KMS-11 (cell line): ENCODE results near the gene DYDC2.
"Not testable (repeated sequence)": the region's sequence is repeated elsewhere in the genome, so short reads cannot be mapped to it uniquely, and the experiment has no call there.

ENCODE experiments used
- H2AFZ ChIP-seq: fragments of 200-600 bp; sonication (generic); 2 replicates; pipeline ENCODE4 v1.6.1; 2016; ENCODE audit warnings: antibody characterized with exemption, mixed run types, low read depth
- H3K27ac ChIP-seq: fragments of 200-600 bp; sonication (generic); 2 replicates; pipeline ENCODE4 v1.6.1; 2016; ENCODE audit warnings: mild to moderate bottlenecking, mixed run types
- H3K27me3 ChIP-seq: fragments of 200-600 bp; sonication (generic); 2 replicates; pipeline ENCODE4 v1.6.1; 2017; ENCODE audit warnings: mild to moderate bottlenecking, low read depth, mixed run types, moderate library complexity; ENCODE audit not compliant: insufficient read depth
- H3K36me3 ChIP-seq: fragments of 200-600 bp; sonication (generic); 2 replicates; pipeline ENCODE4 v1.6.1; 2017; ENCODE audit warnings: mild to moderate bottlenecking, mixed run types; ENCODE audit not compliant: insufficient read depth
- H3K4me1 ChIP-seq: fragments of 200-600 bp; sonication (generic); 2 replicates; pipeline ENCODE4 v1.6.1; 2016; ENCODE audit warnings: mild to moderate bottlenecking, low read depth, mixed run types; ENCODE audit not compliant: poor library complexity, severe bottlenecking
- H3K4me2 ChIP-seq: fragments of 200-600 bp; sonication (generic); 2 replicates; pipeline ENCODE4 v1.7.0; 2016; ENCODE audit warnings: mild to moderate bottlenecking, mixed run types
- H3K4me3 ChIP-seq: fragments of 200-600 bp; sonication (generic); IDR thresholded peaks from 2 replicates; pipeline ENCODE4 v1.6.1; 2017; ENCODE audit warnings: low read depth, low read length, mixed read lengths; ENCODE audit not compliant: insufficient read depth
- H3K79me2 ChIP-seq: fragments of 200-600 bp; sonication (generic); 2 replicates; pipeline ENCODE4 v1.6.1; 2016; ENCODE audit warnings: low read depth, mixed run types; ENCODE audit not compliant: insufficient read depth
- H3K9ac ChIP-seq: fragments of 200-600 bp; sonication (generic); 2 replicates; pipeline ENCODE4 v1.6.1; 2016; ENCODE audit warnings: mild to moderate bottlenecking, mixed run types
- H4K20me1 ChIP-seq: fragments of 200-600 bp; sonication (generic); 2 replicates; pipeline ENCODE4 v1.6.1; 2016; ENCODE audit warnings: mild to moderate bottlenecking, mixed run types; ENCODE audit not compliant: insufficient read depth
- TF ChIP-seq, protein P1 (sequence below): fragments of 200-600 bp; sonication (generic); conservative IDR thresholded peaks from 2 replicates; pipeline ENCODE4 v1.6.1; 2017; ENCODE audit warnings: low read depth, mild to moderate bottlenecking, antibody characterized with exemption, low read length, moderate library complexity, mixed read lengths

Gene DYDC2

DNA sequence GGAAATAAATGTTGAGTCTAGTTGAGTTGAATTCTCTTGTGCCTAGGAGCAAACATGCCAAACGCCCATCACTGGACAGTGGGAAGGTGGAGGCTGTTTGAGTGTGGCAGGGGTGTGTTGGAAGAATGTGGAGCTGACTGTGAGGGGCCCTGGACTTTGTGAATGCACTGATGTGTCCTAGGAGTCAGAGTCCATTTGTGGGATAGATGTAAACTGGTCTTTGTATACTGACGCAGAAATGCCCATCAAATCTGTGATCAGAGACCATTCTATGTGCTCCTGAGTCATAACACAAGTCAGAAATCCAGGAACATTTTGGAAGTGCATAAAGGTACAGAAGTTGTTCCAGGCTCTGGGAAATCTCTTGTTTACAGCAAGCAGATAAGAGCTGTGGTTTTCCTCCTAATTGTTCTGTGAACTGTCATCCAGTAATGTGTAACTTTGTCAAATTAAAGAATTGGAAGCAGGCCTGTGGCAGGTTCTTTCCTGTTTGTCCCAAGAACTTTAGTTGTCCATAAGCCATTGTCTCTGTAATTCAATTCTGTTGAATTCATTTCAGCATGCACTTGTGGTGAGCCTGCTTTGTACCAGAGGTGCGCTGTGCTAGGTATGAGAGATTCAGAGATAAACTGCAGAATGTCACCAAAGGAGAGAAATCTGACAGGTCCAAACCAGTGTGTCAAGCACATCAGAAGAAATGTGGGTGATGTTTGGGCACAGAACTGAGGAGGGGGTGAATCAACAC is 59.3 kb downstream of the DYDC2 start:
- Histone ChIP-seq H3K79me2 (no peaks in the 10 kb centered on the region), H4K20me1 (no peaks in the 10 kb centered on the region), H3K27ac (no peak overlapping the region), H3K9ac (no peak overlapping the region), H3K4me2 (no peak overlapping the region), H3K4me1 (no peaks in the 10 kb centered on the region), H3K4me3 (no peak overlapping the region), H3K36me3 (no peaks in the 10 kb centered on the region), H2AFZ (no peak overlapping the region), H3K27me3 (no peaks in the 10 kb centered on the region)
- TF ChIP-seq, protein P1, sequence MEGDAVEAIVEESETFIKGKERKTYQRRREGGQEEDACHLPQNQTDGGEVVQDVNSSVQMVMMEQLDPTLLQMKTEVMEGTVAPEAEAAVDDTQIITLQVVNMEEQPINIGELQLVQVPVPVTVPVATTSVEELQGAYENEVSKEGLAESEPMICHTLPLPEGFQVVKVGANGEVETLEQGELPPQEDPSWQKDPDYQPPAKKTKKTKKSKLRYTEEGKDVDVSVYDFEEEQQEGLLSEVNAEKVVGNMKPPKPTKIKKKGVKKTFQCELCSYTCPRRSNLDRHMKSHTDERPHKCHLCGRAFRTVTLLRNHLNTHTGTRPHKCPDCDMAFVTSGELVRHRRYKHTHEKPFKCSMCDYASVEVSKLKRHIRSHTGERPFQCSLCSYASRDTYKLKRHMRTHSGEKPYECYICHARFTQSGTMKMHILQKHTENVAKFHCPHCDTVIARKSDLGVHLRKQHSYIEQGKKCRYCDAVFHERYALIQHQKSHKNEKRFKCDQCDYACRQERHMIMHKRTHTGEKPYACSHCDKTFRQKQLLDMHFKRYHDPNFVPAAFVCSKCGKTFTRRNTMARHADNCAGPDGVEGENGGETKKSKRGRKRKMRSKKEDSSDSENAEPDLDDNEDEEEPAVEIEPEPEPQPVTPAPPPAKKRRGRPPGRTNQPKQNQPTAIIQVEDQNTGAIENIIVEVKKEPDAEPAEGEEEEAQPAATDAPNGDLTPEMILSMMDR = no peak

DNA sequence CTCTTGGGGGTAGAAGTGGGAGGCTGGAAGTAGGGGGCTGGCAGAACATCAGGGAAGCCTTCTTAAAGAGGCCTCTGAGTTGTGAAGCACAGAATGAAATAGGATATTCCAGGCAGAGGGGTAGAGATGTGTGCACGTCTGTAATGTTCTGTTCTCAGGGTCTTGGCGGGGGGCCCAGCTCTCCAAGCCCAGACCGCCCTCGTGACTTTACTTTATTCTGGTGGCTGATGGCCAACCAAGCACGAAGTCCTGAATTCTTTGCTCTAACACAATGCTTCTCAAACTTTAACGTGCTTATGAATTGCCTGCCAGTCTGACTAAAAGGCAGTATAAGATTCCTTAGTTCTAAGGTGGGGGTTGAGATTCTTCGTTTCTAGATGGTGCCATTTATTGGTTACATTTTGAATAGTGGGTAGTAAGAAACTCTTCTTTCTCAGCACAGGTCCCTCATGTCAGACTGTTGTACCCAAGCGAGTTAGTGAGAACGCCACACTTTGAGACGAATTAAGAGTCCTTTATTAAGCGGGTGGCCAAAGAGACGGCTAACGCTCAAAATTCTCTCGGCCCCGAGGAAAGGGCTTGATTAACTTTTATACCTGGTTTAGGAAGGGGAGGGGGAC is 60.0 kb downstream of the DYDC2 start:
- no peak overlapping the region for H3K4me2 ChIP-seq
- no peaks in the 10 kb centered on the region for H3K27me3 ChIP-seq
- no peak overlapping the region for H3K4me3 ChIP-seq
- H3K36me3 ChIP-seq = no peaks in the 10 kb centered on the region
- no peaks in the 10 kb centered on the region for H3K79me2 ChIP-seq
- no peak overlapping the region for H2AFZ ChIP-seq
- no peaks in the 10 kb centered on the region for H4K20me1 ChIP-seq
- no peaks in the 10 kb centered on the region for H3K4me1 ChIP-seq
- no peak overlapping the region for H3K9ac ChIP-seq
- TF ChIP-seq, protein P1 = no peak
- no peak overlapping the region for H3K27ac ChIP-seq

DNA sequence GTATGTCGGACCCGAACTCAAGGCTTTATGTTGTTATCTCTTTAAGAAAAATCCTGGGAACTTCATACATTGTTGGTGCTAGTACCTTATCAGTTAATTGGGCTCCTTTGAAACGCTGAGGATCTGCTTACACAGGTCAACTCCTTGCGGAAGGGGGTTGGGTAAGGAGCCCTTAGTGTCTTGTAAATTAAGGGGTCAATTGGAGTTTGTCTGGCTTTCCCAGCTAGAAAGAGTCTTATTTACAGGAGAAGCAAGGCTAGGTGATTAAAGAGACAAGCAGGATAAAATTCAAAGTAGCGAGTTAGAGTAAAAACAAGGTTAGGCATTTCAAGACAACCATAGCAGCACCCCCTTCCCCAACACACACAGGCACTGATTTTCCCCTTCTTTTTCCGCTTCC is 60.7 kb downstream of the DYDC2 start:
- not testable (repeated sequence) for H3K27me3 ChIP-seq, H4K20me1 ChIP-seq, H3K36me3 ChIP-seq, H3K79me2 ChIP-seq, H3K27ac ChIP-seq, H3K4me1 ChIP-seq, H3K4me3 ChIP-seq, H3K9ac ChIP-seq, H3K4me2 ChIP-seq, H2AFZ ChIP-seq
